ENCODE data around the gene NPAT. TPM values are rescaled to one million over a fixed set of nuclear protein-coding genes. Genes with fewer than 3 reads are reported as not detected.

NPAT gene
- total RNA-seq, 2 experiments from 2014 or later, result 25.4 to 28.9 TPM

DNA sequence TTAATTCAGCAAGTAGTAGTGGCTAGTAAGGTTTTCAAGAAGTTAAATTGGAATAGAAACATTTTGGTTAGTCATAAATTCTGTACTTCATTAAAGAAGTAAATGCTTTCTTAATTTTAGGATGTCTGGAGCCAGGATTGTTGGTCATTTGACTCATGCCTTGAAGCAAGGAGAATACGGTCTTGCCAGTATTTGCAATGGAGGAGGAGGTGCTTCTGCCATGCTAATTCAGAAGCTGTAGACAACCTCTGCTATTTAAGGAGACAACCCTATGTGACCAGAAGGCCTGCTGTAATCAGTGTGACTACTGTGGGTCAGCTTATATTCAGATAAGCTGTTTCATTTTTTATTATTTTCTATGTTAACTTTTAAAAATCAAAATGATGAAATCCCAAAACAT, 75.3 kb downstream of the NPAT start:
- Histone ChIP-seq H3K27ac (ENCODE audit: low read depth in 1 of 2, low read length in 2 of 2) (no peak overlapping the region), H3K36me3 (ENCODE audit: insufficient read depth, low read length) (peaks cover 95% of the 10 kb centered on the region), H3K27me3 (ENCODE audit: control insufficient read depth in 1 of 2, insufficient read depth in 2 of 2, low read length in 2 of 2) (no peaks in the 10 kb centered on the region), H3K4me3 (ENCODE audit: low read length) (no peak overlapping the region), H3K9me3 (ENCODE audit: control insufficient read depth in 1 of 2, insufficient read depth in 1 of 2, low read length in 2 of 2) (no peaks in the 10 kb centered on the region), H3K4me1 (ENCODE audit: insufficient read depth, low read length) (no peaks in the 10 kb centered on the region)
- no peaks in the 10 kb centered on the region for H3K9me3 Mint-ChIP-seq
- H3K4me3 Mint-ChIP-seq, result no peak overlapping the region
- ChIA-PET POLR2A (no interaction called here), CTCF (no interaction called here)
- peaks cover 97% of the 10 kb centered on the region for H3K36me3 Mint-ChIP-seq (ENCODE audit: low read depth)
- TF ChIP-seq CTCF (IDR thresholded peaks at IDR 0.05), result no peak
- peaks cover 11% of the 10 kb centered on the region for H3K4me1 Mint-ChIP-seq (ENCODE audit: low read depth)
- H3K27me3 Mint-ChIP-seq, result no peaks in the 10 kb centered on the region
- ATAC-seq (ENCODE audit: poor library complexity), result no peak
- no peak for DNase-seq
- peak overlapping the region; percentile 53 for H3K27ac Mint-ChIP-seq
- intact Hi-C loops (cut with DNase I, micrococcal nuclease), result no loop called here

DNA sequence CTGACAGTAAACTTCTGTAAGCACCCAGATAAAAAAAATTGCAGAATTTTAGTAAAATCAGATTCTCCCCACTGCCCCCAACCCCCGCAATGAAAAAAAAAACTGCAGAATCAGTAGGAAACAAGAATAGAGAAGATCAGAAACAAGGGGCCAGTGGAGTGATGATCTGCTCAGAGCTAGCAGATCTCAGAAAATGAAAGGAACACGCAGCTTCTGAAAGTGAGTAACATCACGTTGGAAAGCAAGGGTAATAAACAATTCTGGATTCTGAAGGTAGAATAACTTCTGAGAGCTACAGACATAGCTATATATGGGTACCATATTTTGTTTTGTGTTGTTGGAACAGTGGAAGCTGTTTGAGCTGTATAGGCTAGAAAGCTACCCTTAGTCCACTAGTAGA, 77.8 kb downstream of the NPAT start:
- intact Hi-C loops (cut with DNase I, micrococcal nuclease), result no loop called here
- H3K9me3 ChIP-seq (ENCODE audit: control insufficient read depth in 1 of 2, insufficient read depth in 1 of 2, low read length in 2 of 2), result no peaks in the 10 kb centered on the region
- no peak for TF ChIP-seq CTCF (IDR thresholded peaks at IDR 0.05)
- no peak overlapping the region for H3K27ac ChIP-seq (ENCODE audit: low read depth in 1 of 2, low read length in 2 of 2)
- no peaks in the 10 kb centered on the region for H3K27me3 ChIP-seq (ENCODE audit: control insufficient read depth in 1 of 2, insufficient read depth in 2 of 2, low read length in 2 of 2)
- DNase-seq (no peak), ATAC-seq (ENCODE audit: poor library complexity) (no peak)
- Mint-ChIP-seq H3K4me3 (no peak overlapping the region), H3K27ac (peak overlapping the region; percentile 56), H3K27me3 (no peaks in the 10 kb centered on the region), H3K36me3 (ENCODE audit: low read depth) (peaks cover 95% of the 10 kb centered on the region), H3K9me3 (no peaks in the 10 kb centered on the region), H3K4me1 (ENCODE audit: low read depth) (peaks cover 11% of the 10 kb centered on the region)
- H3K36me3 ChIP-seq (ENCODE audit: insufficient read depth, low read length), result peaks cover 92% of the 10 kb centered on the region
- ChIA-PET POLR2A (interaction anchor here (1.0 kb wide), 1 partner anchor 23 kb away, joined by 3 read pairs; the partner anchor contains the start of gene ACAT1), CTCF (no interaction called here)
- H3K4me3 ChIP-seq (ENCODE audit: low read length), result no peak overlapping the region
- H3K4me1 ChIP-seq (ENCODE audit: insufficient read depth, low read length), result no peaks in the 10 kb centered on the region

DNA sequence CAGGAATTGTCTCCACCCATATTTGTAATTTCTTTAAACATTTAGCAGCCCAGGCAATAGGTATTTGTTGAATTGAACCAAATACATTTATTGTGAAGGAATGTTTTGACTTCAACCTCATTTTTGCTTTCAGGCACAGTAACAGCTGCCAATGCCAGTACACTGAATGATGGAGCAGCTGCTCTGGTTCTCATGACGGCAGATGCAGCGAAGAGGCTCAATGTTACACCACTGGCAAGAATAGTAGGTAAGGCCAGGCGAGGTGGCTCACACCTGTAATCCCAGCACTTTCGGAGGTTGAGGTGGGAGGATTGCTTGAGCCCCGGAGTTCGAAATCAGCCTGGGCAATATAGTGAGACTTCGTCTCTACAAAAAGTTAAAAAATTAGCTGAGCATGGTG, 80.1 kb downstream of the NPAT start:
- DNase-seq (no peak), ATAC-seq (ENCODE audit: poor library complexity) (no peak)
- Mint-ChIP-seq H3K27ac (peak overlapping the region; percentile 47), H3K4me1 (ENCODE audit: low read depth) (peaks cover 11% of the 10 kb centered on the region), H3K9me3 (no peaks in the 10 kb centered on the region), H3K4me3 (no peak overlapping the region), H3K27me3 (no peaks in the 10 kb centered on the region), H3K36me3 (ENCODE audit: low read depth) (peaks cover 82% of the 10 kb centered on the region)
- CTCF ChIA-PET, result interaction anchor here (1.2 kb wide), 1 partner anchor 13 kb away, joined by 3 read pairs; no protein-coding TSS in a partner anchor
- H3K36me3 ChIP-seq (ENCODE audit: insufficient read depth, low read length), result peaks cover 83% of the 10 kb centered on the region
- POLR2A ChIA-PET, result interaction anchor here (2.1 kb wide), 1 partner anchor 8 kb away, joined by 6 read pairs; no protein-coding TSS in a partner anchor
- no peak overlapping the region for H3K4me3 ChIP-seq (ENCODE audit: low read length)
- H3K9me3 ChIP-seq (ENCODE audit: control insufficient read depth in 1 of 2, insufficient read depth in 1 of 2, low read length in 2 of 2), result no peaks in the 10 kb centered on the region
- H3K27me3 ChIP-seq (ENCODE audit: control insufficient read depth in 1 of 2, insufficient read depth in 2 of 2, low read length in 2 of 2), result no peaks in the 10 kb centered on the region
- no peaks in the 10 kb centered on the region for H3K4me1 ChIP-seq (ENCODE audit: insufficient read depth, low read length)
- TF ChIP-seq CTCF (IDR thresholded peaks at IDR 0.05), result no peak
- intact Hi-C loops (cut with DNase I, micrococcal nuclease), result no loop called here
- H3K27ac ChIP-seq (ENCODE audit: low read depth in 1 of 2, low read length in 2 of 2), result no peak overlapping the region

All from CD4-positive, alpha-beta T cell (primary cell).